Loucy (cell line): Measurements from ENCODE around the gene KRTAP19-1.

Experiments
- EZH2phosphoT487 ChIP-seq: fragments of 200-600 bp; IDR thresholded peaks from 2 replicates; pipeline ENCODE4 v1.6.1; 2018; ENCODE audit warnings: antibody characterized with exemption, mild to moderate bottlenecking, moderate library complexity, borderline replicate concordance
- TF ChIP-seq, protein P1 (sequence below): fragments of 200-600 bp; sonication (generic); conservative IDR thresholded peaks from 2 replicates; pipeline ENCODE4 v1.5.1; 2014; ENCODE audit warnings: mild to moderate bottlenecking, antibody characterized with exemption, low read length

DNA sequence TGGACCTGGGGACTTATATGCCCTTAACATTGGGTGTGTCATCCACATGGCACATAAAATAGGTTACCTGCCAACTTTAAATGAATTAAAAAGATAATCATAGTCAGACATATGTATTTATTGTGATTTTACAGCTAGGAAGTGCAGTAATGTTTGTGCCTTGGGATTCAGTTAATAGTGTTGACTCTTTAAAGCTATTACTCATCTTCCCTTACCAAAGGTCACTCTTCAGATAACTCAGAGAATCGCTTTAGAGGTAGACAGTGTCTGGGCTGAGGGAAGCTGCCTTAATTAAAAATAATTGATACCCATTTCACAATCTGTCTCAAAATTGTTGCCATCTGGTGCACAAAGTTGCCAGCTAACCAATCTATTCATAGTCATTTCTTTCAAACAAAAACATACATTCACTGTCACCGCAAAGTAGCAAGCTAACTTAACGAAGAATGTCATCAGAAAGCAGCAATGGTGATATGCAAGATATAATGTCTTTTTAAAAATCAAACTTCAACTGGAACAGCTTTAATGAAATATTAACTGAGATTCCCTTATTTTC is 43.1 kb downstream of the KRTAP19-1 start:
- TF ChIP-seq, protein P1, sequence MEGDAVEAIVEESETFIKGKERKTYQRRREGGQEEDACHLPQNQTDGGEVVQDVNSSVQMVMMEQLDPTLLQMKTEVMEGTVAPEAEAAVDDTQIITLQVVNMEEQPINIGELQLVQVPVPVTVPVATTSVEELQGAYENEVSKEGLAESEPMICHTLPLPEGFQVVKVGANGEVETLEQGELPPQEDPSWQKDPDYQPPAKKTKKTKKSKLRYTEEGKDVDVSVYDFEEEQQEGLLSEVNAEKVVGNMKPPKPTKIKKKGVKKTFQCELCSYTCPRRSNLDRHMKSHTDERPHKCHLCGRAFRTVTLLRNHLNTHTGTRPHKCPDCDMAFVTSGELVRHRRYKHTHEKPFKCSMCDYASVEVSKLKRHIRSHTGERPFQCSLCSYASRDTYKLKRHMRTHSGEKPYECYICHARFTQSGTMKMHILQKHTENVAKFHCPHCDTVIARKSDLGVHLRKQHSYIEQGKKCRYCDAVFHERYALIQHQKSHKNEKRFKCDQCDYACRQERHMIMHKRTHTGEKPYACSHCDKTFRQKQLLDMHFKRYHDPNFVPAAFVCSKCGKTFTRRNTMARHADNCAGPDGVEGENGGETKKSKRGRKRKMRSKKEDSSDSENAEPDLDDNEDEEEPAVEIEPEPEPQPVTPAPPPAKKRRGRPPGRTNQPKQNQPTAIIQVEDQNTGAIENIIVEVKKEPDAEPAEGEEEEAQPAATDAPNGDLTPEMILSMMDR, result no peak
- no peak for TF ChIP-seq EZH2phosphoT487
